GM23338 (cell line): Measurements from ENCODE around the gene TSC22D2. TPM values are rescaled to one million over a fixed set of nuclear protein-coding genes. Genes with fewer than 3 reads are reported as not detected.

ENCODE experiments used
- ATAC-seq: fragments of 200-7000 bp; cut with Tn5 transposase; 3 replicates; pipeline ENCODE4 v1.9.1; 2020
- DNase-seq: peaks from one replicate; pipeline ENCODE4 v3.0.0-alpha.2; 2015; ENCODE audit warnings: low spot score
- H2AFZ ChIP-seq: fragments of 200-600 bp; sonication (generic); 2 replicates; pipeline ENCODE4 v1.8.0; 2016; ENCODE audit warnings: antibody characterized with exemption, mild to moderate bottlenecking, moderate library complexity
- H3F3A ChIP-seq: fragments of 200-600 bp; sonication (generic); replicated peaks from 2 replicates; pipeline ENCODE4 v1.8.0; 2017; ENCODE audit warnings: antibody characterized with exemption, mixed run types, low read depth
- H3K27ac ChIP-seq: fragments of 200-600 bp; sonication (generic); 2 replicates; pipeline ENCODE4 v1.6.1; 2016; ENCODE audit warnings: low read depth
- H3K27me3 ChIP-seq: fragments of 200-600 bp; sonication (generic); 2 replicates; pipeline ENCODE4 v1.8.0; 2016; ENCODE audit warnings: mild to moderate bottlenecking, mixed run types, moderate library complexity; ENCODE audit not compliant: insufficient read depth
- H3K36me3 ChIP-seq: fragments of 200-600 bp; sonication (generic); 2 replicates; pipeline ENCODE4 v1.8.0; 2016; ENCODE audit warnings: mild to moderate bottlenecking; ENCODE audit not compliant: insufficient read depth
- H3K4me1 ChIP-seq: fragments of 200-600 bp; sonication (generic); 2 replicates; pipeline ENCODE4 v1.8.0; 2016; ENCODE audit warnings: mild to moderate bottlenecking, moderate library complexity; ENCODE audit not compliant: insufficient read depth
- H3K4me2 ChIP-seq: fragments of 200-600 bp; sonication (generic); 2 replicates; pipeline ENCODE4 v1.7.1; 2017; ENCODE audit warnings: mixed run types
- H3K4me3 ChIP-seq: fragments of 200-600 bp; sonication (generic); 2 replicates; pipeline ENCODE4 v1.6.1; 2016; ENCODE audit warnings: mixed run types
- H3K79me2 ChIP-seq: fragments of 200-600 bp; sonication (generic); replicated peaks from 2 replicates; pipeline ENCODE4 v1.8.0; 2017; ENCODE audit warnings: mild to moderate bottlenecking; ENCODE audit not compliant: insufficient read depth
- H3K9me2 ChIP-seq: fragments of 200-600 bp; sonication (generic); 2 replicates; pipeline ENCODE4 v1.8.0; 2017; ENCODE audit not compliant: insufficient read depth
- H4K20me1 ChIP-seq: fragments of 200-600 bp; sonication (generic); replicated peaks from 2 replicates; pipeline ENCODE4 v1.8.0; 2017; ENCODE audit warnings: mild to moderate bottlenecking; ENCODE audit not compliant: insufficient read depth
- H3K27ac Mint-ChIP-seq: 2 replicates; pipeline ENCODE4 v1.8.0; 2020; ENCODE audit warnings: inconsistent platforms, mild to moderate bottlenecking, moderate library complexity, mixed read lengths
- H3K27me3 Mint-ChIP-seq: 3 replicates; pipeline ENCODE4 v1.8.0; 2022; ENCODE audit warnings: low read depth, mild to moderate bottlenecking, moderate library complexity, mixed read lengths, inconsistent platforms; ENCODE audit not compliant: insufficient read depth, poor library complexity
- H3K36me3 Mint-ChIP-seq: 3 replicates; pipeline ENCODE4 v1.8.0; 2021; ENCODE audit warnings: low read depth, mild to moderate bottlenecking, inconsistent platforms, moderate library complexity, mixed read lengths
- H3K4me1 Mint-ChIP-seq: 3 replicates; pipeline ENCODE4 v1.8.0; 2020; ENCODE audit warnings: mild to moderate bottlenecking, inconsistent platforms, mixed read lengths
- H3K4me3 Mint-ChIP-seq: 3 replicates; pipeline ENCODE4 v1.8.0; 2021; ENCODE audit warnings: moderate library complexity, mild to moderate bottlenecking, inconsistent platforms, mixed read lengths
- H3K9me3 Mint-ChIP-seq: 3 replicates; pipeline ENCODE4 v1.8.0; 2020; ENCODE audit warnings: moderate library complexity, mild to moderate bottlenecking, inconsistent platforms, mixed read lengths
- CREB1 ChIP-seq: fragments of 250-450 bp; sonication (Bioruptor Pico); IDR thresholded peaks from 2 replicates; pipeline ENCODE4 v1.5.0; 2020; ENCODE audit warnings: low read depth, mild to moderate bottlenecking, moderate library complexity
- CTCF ChIP-seq, 2 experiments: fragments of 200-600 bp in 1 of 2; sonication (generic) in 1 of 2; conservative IDR thresholded peaks; 2 replicates each; pipeline versions ENCODE4 v1.5.1 to v1.6.1; 2016 to 2017; ENCODE audit warnings: antibody characterized with exemption in 2 of 2, low read depth in 2 of 2, mild to moderate bottlenecking in 2 of 2, moderate library complexity in 1 of 2
- EZH2 ChIP-seq: fragments of 200-600 bp; sonication (generic); IDR thresholded peaks from one replicate; pipeline ENCODE4 v1.8.0; 2017; ENCODE audit warnings: antibody characterized with exemption, mild to moderate bottlenecking, low read depth; ENCODE audit not compliant: unreplicated experiment
- EZH2phosphoT487 ChIP-seq: fragments of 200-600 bp; sonication (generic); IDR thresholded peaks from one replicate; pipeline ENCODE4 v1.8.1; 2018; ENCODE audit warnings: antibody characterized with exemption; ENCODE audit not compliant: unreplicated experiment
- JUNB ChIP-seq: IDR thresholded peaks from one replicate; pipeline ENCODE4 v1.6.1; 2016; ENCODE audit warnings: antibody characterized with exemption; ENCODE audit not compliant: unreplicated experiment
- NANOG ChIP-seq: IDR thresholded peaks from 2 replicates; pipeline ENCODE4 v1.6.1; 2016; ENCODE audit warnings: antibody characterized with exemption, borderline replicate concordance
- POLR2AphosphoS5 ChIP-seq: IDR thresholded peaks from 2 replicates; pipeline ENCODE4 v1.6.1; 2016; ENCODE audit warnings: antibody characterized with exemption, low read depth
- STAT1 ChIP-seq: IDR thresholded peaks from one replicate; pipeline ENCODE4 v1.6.1; 2016; ENCODE audit warnings: antibody characterized with exemption; ENCODE audit not compliant: unreplicated experiment
- ZNF114 ChIP-seq: fragments of 250-450 bp; sonication (Bioruptor Pico); IDR thresholded peaks from 2 replicates; pipeline ENCODE4 v1.5.0; 2020; ENCODE audit warnings: mild to moderate bottlenecking, moderate library complexity
- ZNF331 ChIP-seq: fragments of 250-450 bp; sonication (Bioruptor Pico); IDR thresholded peaks from 2 replicates; pipeline ENCODE4 v1.5.0; 2020; ENCODE audit warnings: low read depth, mild to moderate bottlenecking, moderate library complexity
- polyA plus RNA-seq: library from polyadenylated mRNA; unstranded; fragments of >200 nt; fragmentation: Nextera tagmentation; extraction: Ambion mirVana; gene quantifications from 2 replicates; pipeline ENCODE4 v1.2.1, GENCODE V29; 2016
- total RNA-seq: library from RNA; depleted of rRNA; stranded (reverse); fragments of >200 nt; shearing (Covaris generic); gene quantifications from 2 replicates; pipeline ENCODE4 v1.2.3, GENCODE V29; 2014
- TF ChIP-seq, protein P1 (sequence below): IDR thresholded peaks from 2 replicates; pipeline ENCODE4 v1.6.1; 2016; ENCODE audit warnings: antibody characterized with exemption
- TF ChIP-seq, protein P2 (sequence below): IDR thresholded peaks from one replicate; pipeline ENCODE4 v1.6.1; 2018; ENCODE audit warnings: antibody characterized with exemption; ENCODE audit not compliant: unreplicated experiment
- TF ChIP-seq, protein P3 (sequence below): fragments of 250-450 bp; sonication (Bioruptor Pico); IDR thresholded peaks from 2 replicates; pipeline ENCODE4 v1.5.0; 2020; ENCODE audit warnings: mild to moderate bottlenecking, moderate library complexity

Gene TSC22D2
- total and polyA plus RNA-seq, 2 experiments from 2014 or later: 18.6 to 34.2 TPM

- Mint-ChIP-seq H3K4me1 (peaks cover 24% of the 10 kb centered on the region), H3K9me3 (peaks cover 26% of the 10 kb centered on the region), H3K4me3 (no peak overlapping the region), H3K27ac (no peak overlapping the region), H3K27me3 (peaks cover 2% of the 10 kb centered on the region), H3K36me3 (peaks cover 21% of the 10 kb centered on the region; the same call in 2 of the 3 replicates)
- Histone ChIP-seq H3K4me2 (no peak overlapping the region), H3K27me3 (no peaks in the 10 kb centered on the region), H2AFZ (no peak overlapping the region), H4K20me1 (no peaks in the 10 kb centered on the region), H3F3A (no peaks in the 10 kb centered on the region), H3K79me2 (no peaks in the 10 kb centered on the region), H3K27ac (no peak overlapping the region), H3K4me3 (no peak overlapping the region), H3K4me1 (peaks cover 25% of the 10 kb centered on the region), H3K36me3 (no peaks in the 10 kb centered on the region; the same call in 1 of the 2 replicates), H3K9me2 (no peaks in the 10 kb centered on the region)
- TF ChIP-seq STAT1: no peak
- TF ChIP-seq EZH2: no peak
- no peak for TF ChIP-seq CREB1 (CRISPR knock-in tag)
- TF ChIP-seq ZNF331 (CRISPR knock-in tag): no peak
- no peak for TF ChIP-seq JUNB
- TF ChIP-seq NANOG: no peak
- TF ChIP-seq CTCF (conservative IDR thresholded peaks at IDR 0.05; ENCODE audit: low read depth in 2 of 2): no peak
- TF ChIP-seq, protein P1, sequence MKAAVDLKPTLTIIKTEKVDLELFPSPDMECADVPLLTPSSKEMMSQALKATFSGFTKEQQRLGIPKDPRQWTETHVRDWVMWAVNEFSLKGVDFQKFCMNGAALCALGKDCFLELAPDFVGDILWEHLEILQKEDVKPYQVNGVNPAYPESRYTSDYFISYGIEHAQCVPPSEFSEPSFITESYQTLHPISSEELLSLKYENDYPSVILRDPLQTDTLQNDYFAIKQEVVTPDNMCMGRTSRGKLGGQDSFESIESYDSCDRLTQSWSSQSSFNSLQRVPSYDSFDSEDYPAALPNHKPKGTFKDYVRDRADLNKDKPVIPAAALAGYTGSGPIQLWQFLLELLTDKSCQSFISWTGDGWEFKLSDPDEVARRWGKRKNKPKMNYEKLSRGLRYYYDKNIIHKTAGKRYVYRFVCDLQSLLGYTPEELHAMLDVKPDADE: no peak
- TF ChIP-seq, protein P2, sequence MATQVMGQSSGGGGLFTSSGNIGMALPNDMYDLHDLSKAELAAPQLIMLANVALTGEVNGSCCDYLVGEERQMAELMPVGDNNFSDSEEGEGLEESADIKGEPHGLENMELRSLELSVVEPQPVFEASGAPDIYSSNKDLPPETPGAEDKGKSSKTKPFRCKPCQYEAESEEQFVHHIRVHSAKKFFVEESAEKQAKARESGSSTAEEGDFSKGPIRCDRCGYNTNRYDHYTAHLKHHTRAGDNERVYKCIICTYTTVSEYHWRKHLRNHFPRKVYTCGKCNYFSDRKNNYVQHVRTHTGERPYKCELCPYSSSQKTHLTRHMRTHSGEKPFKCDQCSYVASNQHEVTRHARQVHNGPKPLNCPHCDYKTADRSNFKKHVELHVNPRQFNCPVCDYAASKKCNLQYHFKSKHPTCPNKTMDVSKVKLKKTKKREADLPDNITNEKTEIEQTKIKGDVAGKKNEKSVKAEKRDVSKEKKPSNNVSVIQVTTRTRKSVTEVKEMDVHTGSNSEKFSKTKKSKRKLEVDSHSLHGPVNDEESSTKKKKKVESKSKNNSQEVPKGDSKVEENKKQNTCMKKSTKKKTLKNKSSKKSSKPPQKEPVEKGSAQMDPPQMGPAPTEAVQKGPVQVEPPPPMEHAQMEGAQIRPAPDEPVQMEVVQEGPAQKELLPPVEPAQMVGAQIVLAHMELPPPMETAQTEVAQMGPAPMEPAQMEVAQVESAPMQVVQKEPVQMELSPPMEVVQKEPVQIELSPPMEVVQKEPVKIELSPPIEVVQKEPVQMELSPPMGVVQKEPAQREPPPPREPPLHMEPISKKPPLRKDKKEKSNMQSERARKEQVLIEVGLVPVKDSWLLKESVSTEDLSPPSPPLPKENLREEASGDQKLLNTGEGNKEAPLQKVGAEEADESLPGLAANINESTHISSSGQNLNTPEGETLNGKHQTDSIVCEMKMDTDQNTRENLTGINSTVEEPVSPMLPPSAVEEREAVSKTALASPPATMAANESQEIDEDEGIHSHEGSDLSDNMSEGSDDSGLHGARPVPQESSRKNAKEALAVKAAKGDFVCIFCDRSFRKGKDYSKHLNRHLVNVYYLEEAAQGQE: no peak
- TF ChIP-seq EZH2phosphoT487: no peak
- TF ChIP-seq, protein P3, sequence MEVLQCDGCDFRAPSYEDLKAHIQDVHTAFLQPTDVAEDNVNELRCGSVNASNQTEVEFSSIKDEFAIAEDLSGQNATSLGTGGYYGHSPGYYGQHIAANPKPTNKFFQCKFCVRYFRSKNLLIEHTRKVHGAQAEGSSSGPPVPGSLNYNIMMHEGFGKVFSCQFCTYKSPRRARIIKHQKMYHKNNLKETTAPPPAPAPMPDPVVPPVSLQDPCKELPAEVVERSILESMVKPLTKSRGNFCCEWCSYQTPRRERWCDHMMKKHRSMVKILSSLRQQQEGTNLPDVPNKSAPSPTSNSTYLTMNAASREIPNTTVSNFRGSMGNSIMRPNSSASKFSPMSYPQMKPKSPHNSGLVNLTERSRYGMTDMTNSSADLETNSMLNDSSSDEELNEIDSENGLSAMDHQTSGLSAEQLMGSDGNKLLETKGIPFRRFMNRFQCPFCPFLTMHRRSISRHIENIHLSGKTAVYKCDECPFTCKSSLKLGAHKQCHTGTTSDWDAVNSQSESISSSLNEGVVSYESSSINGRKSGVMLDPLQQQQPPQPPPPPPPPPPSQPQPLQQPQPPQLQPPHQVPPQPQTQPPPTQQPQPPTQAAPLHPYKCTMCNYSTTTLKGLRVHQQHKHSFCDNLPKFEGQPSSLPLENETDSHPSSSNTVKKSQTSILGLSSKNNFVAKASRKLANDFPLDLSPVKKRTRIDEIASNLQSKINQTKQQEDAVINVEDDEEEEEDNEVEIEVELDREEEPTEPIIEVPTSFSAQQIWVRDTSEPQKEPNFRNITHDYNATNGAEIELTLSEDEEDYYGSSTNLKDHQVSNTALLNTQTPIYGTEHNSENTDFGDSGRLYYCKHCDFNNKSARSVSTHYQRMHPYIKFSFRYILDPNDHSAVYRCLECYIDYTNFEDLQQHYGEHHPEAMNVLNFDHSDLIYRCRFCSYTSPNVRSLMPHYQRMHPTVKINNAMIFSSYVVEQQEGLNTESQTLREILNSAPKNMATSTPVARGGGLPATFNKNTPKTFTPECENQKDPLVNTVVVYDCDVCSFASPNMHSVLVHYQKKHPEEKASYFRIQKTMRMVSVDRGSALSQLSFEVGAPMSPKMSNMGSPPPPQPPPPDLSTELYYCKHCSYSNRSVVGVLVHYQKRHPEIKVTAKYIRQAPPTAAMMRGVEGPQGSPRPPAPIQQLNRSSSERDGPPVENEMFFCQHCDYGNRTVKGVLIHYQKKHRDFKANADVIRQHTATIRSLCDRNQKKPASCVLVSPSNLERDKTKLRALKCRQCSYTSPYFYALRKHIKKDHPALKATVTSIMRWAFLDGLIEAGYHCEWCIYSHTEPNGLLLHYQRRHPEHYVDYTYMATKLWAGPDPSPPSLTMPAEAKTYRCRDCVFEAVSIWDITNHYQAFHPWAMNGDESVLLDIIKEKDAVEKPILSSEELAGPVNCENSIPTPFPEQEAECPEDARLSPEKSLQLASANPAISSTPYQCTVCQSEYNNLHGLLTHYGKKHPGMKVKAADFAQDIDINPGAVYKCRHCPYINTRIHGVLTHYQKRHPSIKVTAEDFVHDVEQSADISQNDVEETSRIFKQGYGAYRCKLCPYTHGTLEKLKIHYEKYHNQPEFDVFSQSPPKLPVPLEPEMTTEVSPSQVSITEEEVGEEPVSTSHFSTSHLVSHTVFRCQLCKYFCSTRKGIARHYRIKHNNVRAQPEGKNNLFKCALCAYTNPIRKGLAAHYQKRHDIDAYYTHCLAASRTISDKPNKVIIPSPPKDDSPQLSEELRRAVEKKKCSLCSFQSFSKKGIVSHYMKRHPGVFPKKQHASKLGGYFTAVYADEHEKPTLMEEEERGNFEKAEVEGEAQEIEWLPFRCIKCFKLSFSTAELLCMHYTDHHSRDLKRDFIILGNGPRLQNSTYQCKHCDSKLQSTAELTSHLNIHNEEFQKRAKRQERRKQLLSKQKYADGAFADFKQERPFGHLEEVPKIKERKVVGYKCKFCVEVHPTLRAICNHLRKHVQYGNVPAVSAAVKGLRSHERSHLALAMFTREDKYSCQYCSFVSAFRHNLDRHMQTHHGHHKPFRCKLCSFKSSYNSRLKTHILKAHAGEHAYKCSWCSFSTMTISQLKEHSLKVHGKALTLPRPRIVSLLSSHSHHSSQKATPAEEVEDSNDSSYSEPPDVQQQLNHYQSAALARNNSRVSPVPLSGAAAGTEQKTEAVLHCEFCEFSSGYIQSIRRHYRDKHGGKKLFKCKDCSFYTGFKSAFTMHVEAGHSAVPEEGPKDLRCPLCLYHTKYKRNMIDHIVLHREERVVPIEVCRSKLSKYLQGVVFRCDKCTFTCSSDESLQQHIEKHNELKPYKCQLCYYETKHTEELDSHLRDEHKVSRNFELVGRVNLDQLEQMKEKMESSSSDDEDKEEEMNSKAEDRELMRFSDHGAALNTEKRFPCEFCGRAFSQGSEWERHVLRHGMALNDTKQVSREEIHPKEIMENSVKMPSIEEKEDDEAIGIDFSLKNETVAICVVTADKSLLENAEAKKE (CRISPR knock-in tag): no peak
- no peak for TF ChIP-seq ZNF114 (CRISPR knock-in tag)
- no peak for TF ChIP-seq POLR2AphosphoS5
- DNase-seq: no peak
- ATAC-seq: no peak
Observed at GRCh38 chr3:150515210-150515609, 107.1 kb downstream of the TSC22D2 start.
